GM23338 (cell line): ENCODE results near the gene RARG.

ENCODE experiments used
- CREB1 ChIP-seq: fragments of 250-450 bp; sonication (Bioruptor Pico); IDR thresholded peaks from 2 replicates; pipeline ENCODE4 v1.5.0; 2020; ENCODE audit warnings: low read depth, mild to moderate bottlenecking, moderate library complexity
- EZH2 ChIP-seq: fragments of 200-600 bp; sonication (generic); IDR thresholded peaks from one replicate; pipeline ENCODE4 v1.8.0; 2017; ENCODE audit warnings: antibody characterized with exemption, mild to moderate bottlenecking, low read depth; ENCODE audit not compliant: unreplicated experiment
- EZH2phosphoT487 ChIP-seq: fragments of 200-600 bp; sonication (generic); IDR thresholded peaks from one replicate; pipeline ENCODE4 v1.8.1; 2018; ENCODE audit warnings: antibody characterized with exemption; ENCODE audit not compliant: unreplicated experiment
- JUNB ChIP-seq: IDR thresholded peaks from one replicate; pipeline ENCODE4 v1.6.1; 2016; ENCODE audit warnings: antibody characterized with exemption; ENCODE audit not compliant: unreplicated experiment
- POLR2AphosphoS5 ChIP-seq: IDR thresholded peaks from 2 replicates; pipeline ENCODE4 v1.6.1; 2016; ENCODE audit warnings: antibody characterized with exemption, low read depth
- STAT1 ChIP-seq: IDR thresholded peaks from one replicate; pipeline ENCODE4 v1.6.1; 2016; ENCODE audit warnings: antibody characterized with exemption; ENCODE audit not compliant: unreplicated experiment
- ZNF114 ChIP-seq: fragments of 250-450 bp; sonication (Bioruptor Pico); IDR thresholded peaks from 2 replicates; pipeline ENCODE4 v1.5.0; 2020; ENCODE audit warnings: mild to moderate bottlenecking, moderate library complexity
- ZNF331 ChIP-seq: fragments of 250-450 bp; sonication (Bioruptor Pico); IDR thresholded peaks from 2 replicates; pipeline ENCODE4 v1.5.0; 2020; ENCODE audit warnings: low read depth, mild to moderate bottlenecking, moderate library complexity
- TF ChIP-seq, protein P1 (sequence below), 2 experiments: fragments of 200-600 bp in 1 of 2; sonication (generic) in 1 of 2; conservative IDR thresholded peaks; 2 replicates each; pipeline versions ENCODE4 v1.5.1 to v1.6.1; 2016 to 2017; ENCODE audit warnings: antibody characterized with exemption in 2 of 2, low read depth in 2 of 2, mild to moderate bottlenecking in 2 of 2, moderate library complexity in 1 of 2
- TF ChIP-seq, protein P2 (sequence below): IDR thresholded peaks from one replicate; pipeline ENCODE4 v1.6.1; 2018; ENCODE audit warnings: antibody characterized with exemption; ENCODE audit not compliant: unreplicated experiment

DNA sequence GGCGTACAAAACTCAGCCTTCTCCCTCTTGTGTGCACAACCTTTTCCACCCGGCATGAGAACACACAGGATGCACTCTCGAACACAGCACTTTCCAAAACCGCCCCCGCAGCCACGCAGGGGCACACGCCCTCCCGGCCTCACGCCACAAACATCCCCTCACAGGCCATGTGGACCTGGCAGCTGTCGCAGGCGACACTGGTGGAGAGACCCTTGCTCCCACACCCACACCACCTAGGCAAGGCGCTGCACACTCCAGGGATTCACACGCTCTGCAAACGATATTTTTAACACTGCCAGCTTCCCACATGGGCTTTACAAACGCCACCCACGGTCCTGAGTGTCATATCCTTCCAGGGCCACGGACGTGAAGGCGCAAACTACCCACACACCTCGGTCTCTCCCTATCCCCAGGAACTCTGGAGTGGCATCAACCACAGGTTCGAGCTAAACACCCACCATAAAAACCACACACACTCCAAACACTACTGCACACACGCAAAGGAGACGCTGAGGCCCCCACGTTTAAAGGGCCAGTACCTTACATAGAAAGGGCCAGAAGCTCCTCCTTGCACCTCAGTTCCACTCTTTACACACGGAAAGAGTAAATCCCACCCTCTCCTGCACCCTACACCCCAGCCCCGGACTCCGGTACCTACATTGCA is 12.6 kb downstream of the RARG start:
- no peak for TF ChIP-seq POLR2AphosphoS5
- TF ChIP-seq, protein P1, sequence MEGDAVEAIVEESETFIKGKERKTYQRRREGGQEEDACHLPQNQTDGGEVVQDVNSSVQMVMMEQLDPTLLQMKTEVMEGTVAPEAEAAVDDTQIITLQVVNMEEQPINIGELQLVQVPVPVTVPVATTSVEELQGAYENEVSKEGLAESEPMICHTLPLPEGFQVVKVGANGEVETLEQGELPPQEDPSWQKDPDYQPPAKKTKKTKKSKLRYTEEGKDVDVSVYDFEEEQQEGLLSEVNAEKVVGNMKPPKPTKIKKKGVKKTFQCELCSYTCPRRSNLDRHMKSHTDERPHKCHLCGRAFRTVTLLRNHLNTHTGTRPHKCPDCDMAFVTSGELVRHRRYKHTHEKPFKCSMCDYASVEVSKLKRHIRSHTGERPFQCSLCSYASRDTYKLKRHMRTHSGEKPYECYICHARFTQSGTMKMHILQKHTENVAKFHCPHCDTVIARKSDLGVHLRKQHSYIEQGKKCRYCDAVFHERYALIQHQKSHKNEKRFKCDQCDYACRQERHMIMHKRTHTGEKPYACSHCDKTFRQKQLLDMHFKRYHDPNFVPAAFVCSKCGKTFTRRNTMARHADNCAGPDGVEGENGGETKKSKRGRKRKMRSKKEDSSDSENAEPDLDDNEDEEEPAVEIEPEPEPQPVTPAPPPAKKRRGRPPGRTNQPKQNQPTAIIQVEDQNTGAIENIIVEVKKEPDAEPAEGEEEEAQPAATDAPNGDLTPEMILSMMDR (conservative IDR thresholded peaks at IDR 0.05; ENCODE audit: low read depth in 2 of 2), result no peak
- TF ChIP-seq EZH2phosphoT487, result no peak
- TF ChIP-seq EZH2, result no peak
- TF ChIP-seq STAT1, result no peak
- TF ChIP-seq, protein P2, sequence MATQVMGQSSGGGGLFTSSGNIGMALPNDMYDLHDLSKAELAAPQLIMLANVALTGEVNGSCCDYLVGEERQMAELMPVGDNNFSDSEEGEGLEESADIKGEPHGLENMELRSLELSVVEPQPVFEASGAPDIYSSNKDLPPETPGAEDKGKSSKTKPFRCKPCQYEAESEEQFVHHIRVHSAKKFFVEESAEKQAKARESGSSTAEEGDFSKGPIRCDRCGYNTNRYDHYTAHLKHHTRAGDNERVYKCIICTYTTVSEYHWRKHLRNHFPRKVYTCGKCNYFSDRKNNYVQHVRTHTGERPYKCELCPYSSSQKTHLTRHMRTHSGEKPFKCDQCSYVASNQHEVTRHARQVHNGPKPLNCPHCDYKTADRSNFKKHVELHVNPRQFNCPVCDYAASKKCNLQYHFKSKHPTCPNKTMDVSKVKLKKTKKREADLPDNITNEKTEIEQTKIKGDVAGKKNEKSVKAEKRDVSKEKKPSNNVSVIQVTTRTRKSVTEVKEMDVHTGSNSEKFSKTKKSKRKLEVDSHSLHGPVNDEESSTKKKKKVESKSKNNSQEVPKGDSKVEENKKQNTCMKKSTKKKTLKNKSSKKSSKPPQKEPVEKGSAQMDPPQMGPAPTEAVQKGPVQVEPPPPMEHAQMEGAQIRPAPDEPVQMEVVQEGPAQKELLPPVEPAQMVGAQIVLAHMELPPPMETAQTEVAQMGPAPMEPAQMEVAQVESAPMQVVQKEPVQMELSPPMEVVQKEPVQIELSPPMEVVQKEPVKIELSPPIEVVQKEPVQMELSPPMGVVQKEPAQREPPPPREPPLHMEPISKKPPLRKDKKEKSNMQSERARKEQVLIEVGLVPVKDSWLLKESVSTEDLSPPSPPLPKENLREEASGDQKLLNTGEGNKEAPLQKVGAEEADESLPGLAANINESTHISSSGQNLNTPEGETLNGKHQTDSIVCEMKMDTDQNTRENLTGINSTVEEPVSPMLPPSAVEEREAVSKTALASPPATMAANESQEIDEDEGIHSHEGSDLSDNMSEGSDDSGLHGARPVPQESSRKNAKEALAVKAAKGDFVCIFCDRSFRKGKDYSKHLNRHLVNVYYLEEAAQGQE, result no peak
- TF ChIP-seq JUNB, result no peak
- TF ChIP-seq CREB1 (CRISPR knock-in tag), result no peak
- TF ChIP-seq ZNF114 (CRISPR knock-in tag), result no peak
- no peak for TF ChIP-seq ZNF331 (CRISPR knock-in tag)
